ENCODE results near the gene KIAA1671.

The KIAA1671 gene

DNA sequence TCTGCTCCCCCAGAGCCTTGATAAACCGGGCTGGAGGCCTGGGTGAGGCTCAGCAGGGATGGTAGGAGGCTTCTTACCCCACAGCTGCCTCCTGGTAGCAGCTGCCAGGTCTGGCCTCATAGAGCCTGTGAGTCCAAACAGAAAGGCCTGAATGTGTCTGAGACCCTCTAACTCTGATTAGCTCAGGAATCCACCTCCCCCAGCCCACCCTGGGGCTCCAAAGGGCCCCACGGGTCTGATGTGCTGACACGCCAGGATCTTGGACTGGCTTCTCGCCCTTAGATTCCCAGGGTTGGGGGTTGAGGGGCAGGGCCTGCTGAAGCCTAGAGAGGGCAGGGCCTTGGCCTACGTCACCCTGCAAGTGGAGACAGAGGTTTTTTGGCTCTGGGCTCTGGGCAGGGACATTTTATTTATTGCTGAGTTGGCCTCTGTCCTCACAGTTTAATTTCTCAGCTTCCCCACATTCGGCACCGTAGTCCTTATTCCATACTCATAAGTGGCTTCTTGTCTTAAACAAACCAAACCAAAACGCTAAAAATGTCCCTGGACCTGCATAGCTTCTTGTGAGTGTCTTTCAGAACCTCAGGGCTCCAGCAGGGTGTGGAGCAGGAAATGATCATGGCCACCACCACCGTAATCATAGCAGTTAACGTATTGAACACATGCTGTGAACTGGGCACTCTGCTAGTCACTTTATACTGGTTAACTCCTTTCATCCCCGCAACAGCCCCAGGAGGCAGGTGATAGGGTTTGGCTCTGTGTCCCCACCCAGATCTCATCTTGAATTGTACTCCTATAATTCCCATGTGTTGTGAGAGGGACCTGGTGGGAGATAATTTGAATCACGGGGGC is 25.1 kb downstream of the KIAA1671 start:
- DNase-seq (ENCODE audit: extremely low spot score, insufficient read length, low read depth): no peak
- FAIRE-seq: no peak

DNA sequence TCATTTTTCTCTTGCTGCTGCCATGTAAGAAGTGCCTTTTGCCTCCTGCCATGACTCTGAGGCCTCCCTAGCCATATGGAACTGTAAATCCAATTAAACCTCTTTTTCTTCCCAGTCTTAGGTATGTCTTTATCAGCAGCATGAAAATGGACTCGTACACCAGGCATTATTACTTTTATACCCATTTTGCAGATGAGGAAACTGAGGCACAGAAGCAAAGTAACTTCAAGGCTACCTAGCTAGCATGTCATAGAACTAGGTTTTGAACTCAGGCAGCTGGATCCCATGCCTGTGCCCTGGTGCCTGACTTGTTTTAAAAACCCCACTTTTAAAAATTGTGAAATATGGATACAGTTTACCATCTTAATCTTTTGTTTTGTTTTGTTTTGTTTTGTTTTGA is 25.8 kb downstream of the KIAA1671 start:
- no peak for DNase-seq (ENCODE audit: extremely low spot score, insufficient read length, low read depth)
- FAIRE-seq: no peak

DNA sequence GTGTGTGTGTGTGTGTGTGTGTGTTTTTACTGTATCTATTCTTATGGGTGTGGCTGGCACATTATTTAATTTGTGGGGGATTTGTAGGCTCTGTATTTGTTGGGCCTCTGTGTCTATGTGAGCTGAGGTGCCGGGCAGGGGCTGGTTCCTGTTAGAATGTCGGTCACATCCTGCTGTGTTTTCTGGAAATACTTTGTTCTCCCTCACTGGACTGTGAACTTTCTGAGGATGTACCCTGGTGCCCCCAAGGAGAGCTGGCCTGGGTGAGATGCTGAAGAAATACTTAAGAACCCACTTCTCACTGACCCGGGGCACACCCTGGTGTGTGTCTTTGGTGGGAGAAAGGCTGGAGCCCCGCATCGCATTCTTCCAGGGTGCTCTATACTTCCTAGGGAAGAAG is 28.6 kb downstream of the KIAA1671 start:
- FAIRE-seq (no peak), DNase-seq (ENCODE audit: extremely low spot score, insufficient read length, low read depth) (no peak)

DNA sequence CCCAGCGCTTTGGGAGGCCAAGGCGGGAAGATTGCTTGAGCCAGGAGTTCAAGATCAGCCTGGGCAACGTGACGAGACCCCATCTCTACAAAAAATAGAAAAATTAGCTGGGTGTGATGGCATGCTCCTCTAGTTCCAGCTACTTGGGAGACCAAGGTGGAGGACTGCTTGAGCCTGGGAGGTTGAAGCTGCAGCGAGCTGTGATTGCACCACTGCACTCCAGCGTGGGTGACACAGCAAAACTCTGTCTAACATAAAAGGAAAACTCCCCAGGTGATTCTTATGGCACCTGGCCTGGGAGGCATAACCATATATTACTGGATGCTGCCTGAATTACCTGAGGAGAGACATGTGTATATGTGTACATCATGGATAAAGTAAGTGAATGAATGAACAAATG is 29.1 kb downstream of the KIAA1671 start:
- FAIRE-seq (no peak), DNase-seq (ENCODE audit: extremely low spot score, insufficient read length, low read depth) (no peak)

DNA sequence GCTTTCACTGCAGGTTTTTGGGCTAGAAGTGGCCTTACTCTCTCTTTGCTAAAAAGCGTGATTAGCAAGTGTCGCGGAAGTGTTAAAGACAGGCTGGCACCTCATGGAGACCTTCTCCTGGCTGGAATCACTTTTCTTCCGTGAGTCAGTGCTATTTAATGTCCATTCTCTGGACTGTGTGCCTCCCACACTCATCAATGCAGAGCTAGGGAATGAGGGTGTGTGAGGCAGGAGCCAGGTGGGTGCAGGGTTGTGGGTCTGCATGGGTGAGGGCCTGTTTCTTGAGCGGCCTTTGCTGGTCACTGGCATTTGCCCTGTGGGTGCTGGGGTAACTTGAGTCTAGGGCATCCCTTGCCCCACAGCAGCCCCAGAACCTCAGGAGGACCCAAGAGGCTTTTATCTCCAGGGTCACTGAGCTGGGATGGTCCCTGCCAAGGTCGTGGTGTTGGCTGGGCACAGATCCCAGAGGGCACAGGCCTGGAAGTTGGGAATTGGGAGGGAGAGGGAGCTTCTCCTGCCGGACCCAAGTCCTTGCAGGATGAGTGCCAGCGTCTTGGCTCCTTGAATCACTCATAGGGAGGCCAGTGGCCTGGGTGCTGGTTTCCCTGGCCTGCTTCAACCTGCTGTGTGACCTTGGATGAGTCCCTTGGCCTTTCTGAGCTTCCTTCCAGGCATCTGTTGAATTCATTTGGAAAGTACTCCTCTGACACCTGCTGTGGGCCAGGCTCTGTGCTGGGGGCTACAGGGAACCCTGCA is 30.0 kb downstream of the KIAA1671 start:
- FAIRE-seq (no peak), DNase-seq (ENCODE audit: extremely low spot score, insufficient read length, low read depth) (no peak)

DNA sequence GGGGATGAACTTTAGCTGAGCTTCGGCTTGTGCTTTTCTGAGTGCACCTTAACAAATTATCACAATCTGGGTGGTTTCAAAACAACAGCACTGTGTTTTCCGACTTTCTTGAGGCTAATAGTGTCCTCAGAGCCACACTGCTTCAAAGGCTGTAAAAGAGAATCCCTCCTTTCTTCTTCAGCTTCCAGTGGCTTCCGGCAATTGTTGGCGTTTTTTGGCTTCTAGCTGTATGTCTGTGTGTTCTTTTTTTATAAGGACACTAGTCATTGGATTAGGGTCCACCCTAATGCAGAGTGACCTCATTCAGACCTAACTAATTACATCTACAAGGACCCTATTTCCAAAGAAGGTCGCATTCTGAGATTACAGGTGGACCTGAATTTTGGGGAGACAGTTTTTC is 30.6 kb downstream of the KIAA1671 start:
- DNase-seq (ENCODE audit: extremely low spot score, insufficient read length, low read depth) (no peak), FAIRE-seq (no peak)

DNA sequence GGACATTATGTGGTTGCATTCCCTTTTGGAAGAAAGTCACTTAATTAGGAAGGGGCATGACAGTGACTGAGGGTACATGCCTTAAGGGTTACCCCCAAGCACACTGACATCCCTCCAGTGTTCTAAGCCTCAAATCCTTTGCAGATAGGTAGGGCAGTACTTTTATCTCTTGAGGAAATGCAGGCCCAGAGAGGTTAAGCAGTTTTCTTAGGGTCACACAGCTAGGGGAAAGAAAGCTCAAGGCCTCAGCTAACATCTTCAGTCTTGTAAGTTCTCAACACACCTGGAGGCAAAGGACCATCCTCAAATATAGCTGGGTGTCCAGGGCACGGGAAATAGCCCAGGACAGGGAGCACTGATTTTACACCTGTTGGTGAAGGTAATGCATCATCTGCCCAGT is 31.6 kb downstream of the KIAA1671 start:
- no peak for DNase-seq (ENCODE audit: extremely low spot score, insufficient read length, low read depth)
- FAIRE-seq: no peak

DNA sequence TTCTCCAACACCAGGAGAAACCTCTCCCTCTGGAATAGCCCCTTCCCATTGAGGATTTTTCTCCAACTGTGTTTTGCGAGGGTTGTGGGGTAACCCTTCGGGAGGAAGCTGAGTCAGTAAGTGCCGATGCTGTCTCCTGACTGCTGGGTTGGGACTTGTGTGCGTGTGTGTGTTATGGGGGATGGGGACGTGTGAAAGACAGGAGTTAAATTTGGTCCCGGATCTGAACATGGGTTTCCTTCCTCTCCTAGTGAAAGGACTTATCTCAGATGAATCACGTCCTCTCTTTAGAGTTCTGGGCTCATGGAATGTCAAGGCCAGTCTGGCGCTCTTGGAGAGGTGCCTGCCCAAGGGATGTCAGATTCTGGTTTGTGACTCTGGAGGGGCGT is 33.3 kb downstream of the KIAA1671 start:
- DNase-seq (ENCODE audit: extremely low spot score, insufficient read length, low read depth) (no peak), FAIRE-seq (no peak)

DNA sequence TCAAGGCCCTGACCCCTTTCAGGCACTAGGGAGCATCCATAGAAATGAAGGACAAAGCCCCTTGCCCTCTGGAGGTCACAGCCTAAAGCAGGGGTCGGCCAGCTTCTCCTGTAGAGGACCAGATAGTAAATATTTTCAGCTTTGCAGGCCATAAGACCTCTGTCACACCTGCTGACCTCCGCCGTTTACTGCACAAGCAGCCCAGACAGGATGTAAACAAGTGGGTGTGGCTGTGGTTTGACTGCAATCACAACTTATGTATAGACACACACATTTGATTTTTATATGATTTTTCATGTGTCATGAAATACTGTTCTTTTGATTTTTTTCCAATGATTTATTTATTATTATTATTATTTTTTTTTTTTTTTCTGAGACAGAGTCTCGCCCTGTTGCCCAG is 34.3 kb downstream of the KIAA1671 start:
- DNase-seq (ENCODE audit: extremely low spot score, insufficient read length, low read depth): no peak
- FAIRE-seq: no peak

DNA sequence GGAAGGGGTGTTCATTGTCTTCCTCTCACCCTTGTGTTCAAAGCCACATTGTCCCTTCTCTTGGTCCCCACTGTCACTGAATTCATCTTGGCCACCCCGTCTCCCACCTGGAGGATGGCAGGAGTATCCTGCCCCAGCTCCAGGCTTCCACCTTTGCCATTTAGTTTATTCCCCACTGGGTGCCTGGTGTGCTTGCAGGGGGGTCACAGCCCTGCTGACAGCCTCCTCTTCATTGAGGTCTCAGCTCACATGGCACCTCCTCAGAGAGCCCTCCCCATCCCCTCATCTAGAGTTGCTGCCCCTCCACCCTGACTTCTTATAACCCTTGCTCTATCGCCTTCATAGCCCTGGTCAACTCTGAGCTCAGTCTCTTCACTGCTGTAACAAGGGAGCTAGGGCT is 36.6 kb downstream of the KIAA1671 start:
- no peak for FAIRE-seq
- no peak for DNase-seq (ENCODE audit: extremely low spot score, insufficient read length, low read depth)

DNA sequence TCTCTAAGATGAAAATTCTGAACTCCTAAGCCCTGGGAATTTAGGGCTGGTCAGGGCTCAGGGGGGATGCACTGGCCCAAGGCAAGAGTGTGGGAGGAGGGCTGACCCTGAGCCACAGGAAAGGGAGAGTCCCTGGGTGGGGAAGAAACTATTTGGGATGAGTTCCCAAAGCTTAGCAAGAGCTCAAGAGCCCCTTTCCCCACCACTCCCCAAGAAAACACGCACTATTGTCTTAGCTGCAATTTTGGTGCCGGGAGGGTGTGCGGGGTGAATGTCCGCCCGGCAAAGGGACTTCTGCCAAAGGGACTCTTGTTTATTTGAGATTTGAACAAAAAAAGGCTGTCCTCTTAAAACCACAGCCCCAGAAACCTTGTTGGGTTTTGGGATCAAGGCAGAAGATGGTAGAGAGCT is 37.0 kb downstream of the KIAA1671 start:
- FAIRE-seq: no peak
- DNase-seq (ENCODE audit: extremely low spot score, insufficient read length, low read depth): no peak

DNA sequence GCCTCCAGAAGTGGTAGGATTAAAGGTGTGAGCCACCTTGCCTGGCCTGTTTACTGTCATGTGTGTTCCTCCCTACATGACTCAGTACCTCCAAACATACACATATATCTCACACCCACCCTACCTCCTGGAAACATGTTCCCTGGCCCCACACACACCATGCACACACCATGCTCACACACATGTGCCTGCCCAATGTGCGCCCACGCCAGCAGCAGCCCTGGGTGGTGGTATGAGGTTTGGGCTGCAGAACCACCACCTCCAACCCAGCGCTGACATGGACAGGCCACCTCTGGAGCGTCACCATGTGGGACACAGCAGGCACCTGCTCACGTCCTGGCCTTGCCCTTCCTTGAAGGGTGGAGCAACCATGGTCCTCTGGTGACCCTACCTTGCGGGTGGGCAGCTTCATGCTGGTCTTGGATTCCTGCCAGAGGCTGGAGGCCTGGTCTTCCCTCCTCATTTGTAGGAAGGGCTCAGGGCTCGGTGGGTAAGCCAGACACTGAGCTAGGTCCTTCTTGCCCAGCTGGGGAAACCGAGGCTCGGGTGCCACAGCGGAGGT is 37.9 kb downstream of the KIAA1671 start:
- DNase-seq (ENCODE audit: extremely low spot score, insufficient read length, low read depth) (no peak), FAIRE-seq (no peak)

DNA sequence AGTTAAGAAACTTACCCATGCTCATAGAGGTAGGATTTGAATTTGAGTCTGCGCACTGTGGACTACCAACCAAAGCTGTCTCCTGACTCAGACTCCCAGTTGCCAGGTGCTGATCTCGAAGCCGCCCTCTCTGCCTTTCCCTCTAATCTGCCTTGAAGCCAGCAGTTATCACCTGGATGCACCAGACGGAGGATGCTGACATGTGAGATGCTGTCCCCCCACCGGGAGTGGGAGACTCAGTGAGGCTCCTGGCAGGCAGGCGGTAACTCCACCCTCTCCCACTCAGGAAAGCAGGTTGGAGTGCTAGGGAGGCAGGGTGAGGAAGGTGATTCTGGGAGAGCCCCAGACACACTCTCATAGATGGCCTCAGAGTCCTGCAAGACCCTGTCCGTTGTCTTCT is 40.4 kb downstream of the KIAA1671 start:
- no peak for FAIRE-seq

DNA sequence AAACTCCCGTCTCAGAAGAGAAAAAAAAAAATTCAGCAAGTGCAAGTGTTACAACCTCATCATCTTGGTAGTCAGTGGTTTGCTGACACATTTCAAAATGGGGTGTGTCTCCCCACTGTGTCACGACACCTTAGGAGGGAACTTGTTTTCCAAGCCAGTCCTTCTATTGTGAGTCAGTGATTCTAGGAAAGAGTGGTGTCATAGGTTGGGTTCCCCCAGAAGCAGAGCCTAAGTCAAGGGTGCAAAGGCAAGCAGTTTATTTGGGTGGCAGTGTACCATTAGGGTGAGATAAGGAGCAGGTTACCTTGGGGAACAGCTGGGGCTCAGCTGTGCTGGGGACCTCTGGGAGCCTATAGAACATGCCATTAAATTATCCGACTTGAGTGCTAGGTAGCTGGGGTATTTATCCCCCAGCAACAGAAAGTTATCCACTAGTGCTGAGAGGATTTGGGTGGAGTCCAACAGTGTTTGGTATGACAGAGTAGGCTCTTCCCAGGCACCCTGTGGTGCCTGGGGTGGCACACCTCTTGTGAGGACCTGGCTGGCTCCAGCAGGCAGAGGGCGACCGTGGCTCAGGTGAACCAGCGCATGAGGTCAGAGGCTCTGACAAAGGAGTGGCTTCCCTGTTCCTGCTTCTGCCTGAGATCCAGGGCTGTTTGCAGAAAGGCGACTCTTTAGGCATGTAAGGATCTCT is 41.7 kb downstream of the KIAA1671 start:
- FAIRE-seq (no peak), DNase-seq (ENCODE audit: extremely low spot score, insufficient read length, low read depth) (no peak)

More for the DNA sequence above, 40.4 kb downstream of the KIAA1671 start:
- no peak for DNase-seq (ENCODE audit: extremely low spot score, insufficient read length, low read depth)

DNA sequence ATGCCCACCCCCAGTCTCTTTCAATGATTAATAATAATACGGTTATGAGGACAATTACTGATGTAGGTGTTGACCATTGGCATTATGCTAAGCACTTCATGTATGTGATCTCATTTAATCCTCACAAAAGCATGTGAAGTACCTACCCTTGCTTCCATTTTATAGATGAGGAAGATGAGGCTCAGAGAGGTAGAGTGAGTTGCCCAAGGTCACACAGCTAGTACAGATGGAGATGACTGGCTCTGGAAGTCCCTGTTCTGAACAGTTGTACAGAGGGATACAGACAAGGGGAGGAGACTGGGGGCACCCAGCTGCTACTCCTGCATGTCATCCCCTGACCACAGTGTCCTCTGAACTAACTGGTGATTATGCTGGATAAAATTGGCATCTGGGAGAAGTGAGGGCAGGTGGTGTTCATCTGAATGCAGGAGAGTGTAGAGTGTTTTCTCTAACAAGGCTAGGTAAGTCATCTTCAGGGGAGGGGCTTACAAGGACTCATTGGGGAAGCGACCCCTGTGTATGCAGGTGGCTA is 43.2 kb downstream of the KIAA1671 start:
- no peak for DNase-seq (ENCODE audit: extremely low spot score, insufficient read length, low read depth)
- no peak for FAIRE-seq

DNA sequence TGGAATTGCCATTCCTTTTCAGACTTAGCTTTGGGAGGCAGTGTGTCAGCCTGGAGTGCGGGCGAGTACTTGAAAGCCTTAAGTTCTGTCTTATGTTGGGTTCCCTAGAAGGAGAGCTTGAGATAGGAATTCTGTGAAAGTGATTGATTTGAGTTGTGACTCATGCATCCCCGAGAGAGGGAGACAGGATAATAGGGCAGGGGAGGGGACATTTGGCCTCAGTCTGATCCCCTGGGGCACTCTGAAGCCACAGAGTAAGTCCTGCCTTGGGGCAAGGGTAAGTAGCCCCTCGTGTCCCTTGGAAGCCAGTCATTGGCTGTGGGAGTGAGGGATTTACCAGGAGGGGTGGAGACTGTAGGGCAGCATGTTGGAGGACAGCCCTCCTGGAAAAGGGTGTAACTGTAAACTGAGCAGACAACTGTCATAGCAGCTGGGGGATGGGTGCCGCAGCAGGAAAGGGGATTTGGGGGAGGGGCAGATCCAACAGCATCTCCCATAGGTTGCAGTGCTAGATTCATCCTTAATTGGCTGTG is 44.0 kb downstream of the KIAA1671 start:
- DNase-seq (ENCODE audit: extremely low spot score, insufficient read length, low read depth) (no peak), FAIRE-seq (no peak)

DNA sequence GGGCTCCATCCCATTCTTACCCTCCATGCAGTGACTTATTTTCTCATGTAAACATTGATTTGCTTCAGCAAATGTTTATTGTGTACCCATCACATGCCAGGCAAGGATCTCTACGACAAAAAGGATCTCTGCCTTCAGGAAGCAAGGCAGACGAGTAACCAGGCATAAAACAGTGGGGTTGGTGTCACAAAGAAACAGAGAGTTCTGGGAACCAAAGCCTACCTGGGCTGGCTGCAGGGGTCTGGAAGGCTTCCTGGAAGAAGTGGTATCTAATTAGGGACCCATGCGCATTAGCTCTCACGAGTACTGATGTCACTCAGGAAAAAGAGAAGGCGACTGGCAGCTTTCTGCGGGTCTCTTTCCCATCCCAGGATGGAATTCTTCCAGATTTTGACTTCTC is 44.5 kb downstream of the KIAA1671 start:
- no peak for FAIRE-seq
- no peak for DNase-seq (ENCODE audit: extremely low spot score, insufficient read length, low read depth)

DNA sequence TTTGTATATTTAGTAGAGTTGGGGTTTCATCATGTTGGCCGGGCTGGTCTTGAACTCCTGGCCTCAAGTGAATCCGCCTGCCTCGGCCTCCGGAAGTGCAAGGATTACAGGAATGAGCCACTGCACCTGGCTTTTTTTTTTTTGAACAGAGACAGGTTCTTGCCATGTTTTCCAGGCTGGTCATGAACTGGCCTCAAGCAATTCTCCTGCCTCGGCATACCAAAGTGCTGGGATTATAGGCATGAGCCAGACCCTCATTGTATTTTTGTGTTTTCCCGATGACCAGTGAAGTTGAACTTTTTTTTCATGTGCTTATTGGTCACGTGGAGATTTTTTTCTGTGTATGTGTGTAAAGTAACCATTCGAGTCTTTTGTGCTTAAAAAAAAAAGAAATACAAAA is 48.2 kb downstream of the KIAA1671 start:
- no peak for FAIRE-seq
- no peak for DNase-seq (ENCODE audit: extremely low spot score, insufficient read length, low read depth)

DNA sequence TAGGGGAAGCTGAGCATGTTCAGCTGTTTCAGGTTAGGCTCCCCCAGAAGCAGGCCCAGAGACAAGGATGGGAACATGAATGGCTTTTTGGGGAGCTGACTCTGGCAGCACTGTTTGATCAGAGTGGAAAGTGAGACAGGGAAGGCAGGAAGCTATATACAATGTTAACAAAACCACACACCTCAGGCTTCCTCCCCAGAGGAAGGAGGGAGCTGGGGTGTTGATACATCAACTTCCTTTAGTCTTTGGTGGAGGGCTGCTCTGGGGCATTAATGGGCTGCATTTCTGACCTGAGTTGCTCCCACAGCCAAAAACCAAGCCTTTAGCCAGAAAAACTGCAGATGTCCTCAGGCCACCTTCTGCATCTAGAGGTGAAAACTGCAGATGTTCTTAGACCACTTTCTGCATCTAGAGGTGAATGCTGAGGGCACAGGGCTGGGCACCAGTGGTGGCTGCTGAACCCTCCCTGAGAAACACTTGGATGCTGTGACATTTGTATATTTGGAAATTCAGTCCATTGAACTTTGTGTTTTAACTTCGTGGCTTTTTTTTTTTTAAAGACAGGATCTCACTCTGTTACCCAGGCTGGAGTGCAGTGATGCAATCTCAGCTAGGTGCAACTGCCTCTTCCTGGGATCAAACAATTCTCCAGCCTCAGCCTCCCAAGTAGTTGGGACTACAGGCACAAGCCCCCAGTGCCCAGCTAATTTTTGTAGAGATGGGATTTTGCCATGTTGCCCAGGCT is 49.9 kb downstream of the KIAA1671 start:
- no peak for FAIRE-seq
- DNase-seq (ENCODE audit: extremely low spot score, insufficient read length, low read depth): no peak

Data from GM18507 (cell line).